PC-9 (cell line): ENCODE measurements around the gene PBX4. TPM values are rescaled to one million over a fixed set of nuclear protein-coding genes. Genes with fewer than 3 reads are reported as not detected.

ENCODE experiments used
- BruUV-seq: library from RNA; stranded (reverse); fragments of 400-500 nt; replicated peaks from 2 replicates; lab custom pipeline; 2021; lab: Mats Ljungman, UMichigan
- CTCF ChIA-PET: fragments of 300-600 bp; sonication (Branson Sonifier 250); formaldehyde crosslinking; loops from one replicate; lab custom pipeline; 2022; ENCODE audit warnings: antibody characterized with exemption; lab: Charles Lee
- POLR2A ChIA-PET: fragments of 300-600 bp; sonication (Branson Sonifier 250); formaldehyde crosslinking; loops from one replicate; lab custom pipeline; 2022; ENCODE audit warnings: antibody characterized with exemption; ENCODE audit not compliant: unreplicated experiment; lab: Charles Lee
- DNase-seq, 2 experiments: peaks; one replicate each; pipeline versions ENCODE4 v3.0.0 to v3.0.0-alpha.2; 2015 to 2022; ENCODE audit warnings: mixed read lengths in 1 of 2
- H2AFZ ChIP-seq: fragments of 200-600 bp; sonication (generic); 2 replicates; pipeline ENCODE4 v1.8.1; 2017; ENCODE audit warnings: antibody characterized with exemption
- H3F3A ChIP-seq: fragments of 200-600 bp; sonication (generic); 2 replicates; pipeline ENCODE4 v1.8.1; 2017; ENCODE audit warnings: antibody characterized with exemption, mild to moderate bottlenecking, low read depth; ENCODE audit not compliant: insufficient read depth
- H3K27ac ChIP-seq: fragments of 200-600 bp; sonication (generic); 2 replicates; pipeline ENCODE4 v1.6.1; 2016; ENCODE audit warnings: mixed run types
- H3K27me3 ChIP-seq: fragments of 200-600 bp; sonication (generic); 2 replicates; pipeline ENCODE4 v1.6.1; 2016; ENCODE audit warnings: low read depth, mixed run types; ENCODE audit not compliant: insufficient read depth
- H3K36me3 ChIP-seq: fragments of 200-600 bp; sonication (generic); 2 replicates; pipeline ENCODE4 v1.6.1; 2016; ENCODE audit warnings: low read depth, mixed run types
- H3K4me1 ChIP-seq: fragments of 200-600 bp; sonication (generic); replicated peaks from 2 replicates; pipeline ENCODE4 v1.6.1; 2016; ENCODE audit warnings: mixed run types; ENCODE audit not compliant: insufficient read depth
- H3K4me2 ChIP-seq: fragments of 200-600 bp; sonication (generic); 2 replicates; pipeline ENCODE4 v1.6.1; 2017; ENCODE audit warnings: mixed run types
- H3K4me3 ChIP-seq: fragments of 200-600 bp; sonication (generic); 2 replicates; pipeline ENCODE4 v1.6.1; 2016; ENCODE audit warnings: mixed run types
- H3K79me2 ChIP-seq: fragments of 200-600 bp; sonication (generic); 2 replicates; pipeline ENCODE4 v1.6.1; 2017; ENCODE audit warnings: low read depth, mixed run types
- H3K9me2 ChIP-seq: fragments of 200-600 bp; sonication (generic); 2 replicates; pipeline ENCODE4 v1.8.1; 2017; ENCODE audit warnings: mild to moderate bottlenecking; ENCODE audit not compliant: insufficient read depth
- H3K9me3 ChIP-seq: fragments of 200-600 bp; sonication (generic); 2 replicates; pipeline ENCODE4 v1.8.1; 2016; ENCODE audit warnings: low read depth; ENCODE audit not compliant: insufficient read depth
- H4K20me1 ChIP-seq: fragments of 200-600 bp; sonication (generic); 2 replicates; pipeline ENCODE4 v1.8.1; 2017; ENCODE audit not compliant: insufficient read depth
- CTCF ChIP-seq: fragments of 200-600 bp; sonication (generic); conservative IDR thresholded peaks from 2 replicates; pipeline ENCODE4 v1.6.1; 2017; ENCODE audit warnings: mixed run types, antibody characterized with exemption, mild to moderate bottlenecking, moderate library complexity
- EZH2 ChIP-seq: fragments of 200-600 bp; sonication (generic); IDR thresholded peaks from 2 replicates; pipeline ENCODE4 v1.8.0; 2017; ENCODE audit warnings: antibody characterized with exemption, low read depth
- intact Hi-C: fragments of 100-400 bp; cut with micrococcal nuclease; formaldehyde crosslinking; loops from one replicate; pipeline ENCODE4 v1.10.0; 2022; ENCODE audit not compliant: unreplicated experiment
- total RNA-seq: library from RNA; stranded (reverse); gene quantifications from 2 replicates; pipeline ENCODE4 v1.2.3, GENCODE V29; 2021

Gene PBX4
- total RNA-seq, 1 experiment from 2014 or later: 5.7 TPM

- Histone ChIP-seq H3K9me2 (no peaks in the 10 kb centered on the region), H3K79me2 (no peaks in the 10 kb centered on the region), H3F3A (peaks cover 38% of the 10 kb centered on the region), H3K27ac (no peak overlapping the region), H3K4me3 (no peak overlapping the region), H3K4me1 (no peaks in the 10 kb centered on the region), H2AFZ (no peak overlapping the region), H3K9me3 (no peaks in the 10 kb centered on the region), H3K36me3 (peaks cover 5% of the 10 kb centered on the region; the same call in 1 of the 2 replicates), H3K27me3 (no peaks in the 10 kb centered on the region), H3K4me2 (no peak overlapping the region), H4K20me1 (peaks cover 12% of the 10 kb centered on the region; the same call in 1 of the 2 replicates)
- DNase-seq: no peak
- BruUV-seq: no TSS peak
- intact Hi-C loops: loop anchor here (5.0 to 10.0 kb wide), 2 partner anchors 244 to 747 kb away; no protein-coding TSS in a partner anchor
- CTCF ChIA-PET: no interaction called here
- POLR2A ChIA-PET: no interaction called here
- no peak for TF ChIP-seq CTCF
- no peak for TF ChIP-seq EZH2
Observed at GRCh38 chr19:19530423-19530804, 88.1 kb downstream of the PBX4 start.

- CTCF ChIA-PET: no interaction called here
- H4K20me1 ChIP-seq: peaks cover 17% of the 10 kb centered on the region
- H3K4me1 ChIP-seq: no peaks in the 10 kb centered on the region
- H3K27me3 ChIP-seq: no peaks in the 10 kb centered on the region
- POLR2A ChIA-PET: no interaction called here
- H3K79me2 ChIP-seq: no peaks in the 10 kb centered on the region
- intact Hi-C loops: loop anchor here (5.0 to 10.0 kb wide), 2 partner anchors 245 to 747 kb away; no protein-coding TSS in a partner anchor
- BruUV-seq: no TSS peak
- H3F3A ChIP-seq: peaks cover 38% of the 10 kb centered on the region
- H3K36me3 ChIP-seq: peaks cover 5% of the 10 kb centered on the region; the same call in 1 of the 2 replicates
- H3K4me3 ChIP-seq: no peak overlapping the region
- H3K27ac ChIP-seq: no peak overlapping the region
- no peak for DNase-seq
- TF ChIP-seq EZH2 (no peak), CTCF (no peak)
- no peak overlapping the region for H2AFZ ChIP-seq
- H3K9me3 ChIP-seq: no peaks in the 10 kb centered on the region
- no peak overlapping the region for H3K4me2 ChIP-seq
- no peaks in the 10 kb centered on the region for H3K9me2 ChIP-seq
Observed at GRCh38 chr19:19529783-19530422, 88.6 kb downstream of the PBX4 start.

GRCh38 chr19:19528721-19529490 lies 89.6 kb downstream of the PBX4 start, which contains the start of gene YJEFN3:
Gene YJEFN3 (plus strand): TSS chr19:19528911. CDS start chr19:19528933, 22 bp downstream.
- no peak within 1 kb of the TSS for H3K4me2 ChIP-seq
- POLR2A ChIA-PET: interaction anchor here (0.7 kb wide), 1 partner anchor 119 kb away, joined by 5 read pairs; no protein-coding TSS in a partner anchor

More at GRCh38 chr19:19528721-19529490, 89.6 kb downstream of the PBX4 start, which contains the start of gene YJEFN3:
- H3K27me3 ChIP-seq: no peaks in the 10 kb centered on the region
- H3K9me2 ChIP-seq: no peaks in the 10 kb centered on the region
- CTCF ChIA-PET: interaction anchor here (0.5 to 0.6 kb wide), 3 partner anchors 24 to 467 kb away, joined by 3 to 5 read pairs (median 3); no protein-coding TSS in a partner anchor
- peaks cover 5% of the 10 kb centered on the region; the same call in 1 of the 2 replicates for H3K36me3 ChIP-seq
- no peak for DNase-seq
- intact Hi-C loops: no loop called here
- H3K4me3 ChIP-seq: no peak within 1 kb of the TSS
- no peak within 1 kb of the TSS for H3K27ac ChIP-seq
- no peaks in the 10 kb centered on the region for H3K79me2 ChIP-seq
- no peaks in the 10 kb centered on the region for H3K9me3 ChIP-seq
- peaks cover 27% of the 10 kb centered on the region for H4K20me1 ChIP-seq
- H3F3A ChIP-seq: peaks cover 32% of the 10 kb centered on the region
- no peak within 1 kb of the TSS for H2AFZ ChIP-seq
- no TSS peak for BruUV-seq
- TF ChIP-seq EZH2 (no peak), CTCF (no peak)
- H3K4me1 ChIP-seq: no peaks in the 10 kb centered on the region
